Measurements from ENCODE around the gene CEP164.

GRCh38 chr11:117375960-117376359, 48.3 kb downstream of the CEP164 start:
- TF ChIP-seq ZNF280C (tag by site-specific recombination; IDR thresholded peaks at IDR 0.05) (no peak), ZNF580 (tag by site-specific recombination; IDR thresholded peaks at IDR 0.05) (no peak), REPIN1 (tag by site-specific recombination; IDR thresholded peaks at IDR 0.05; ENCODE audit: low read depth) (no peak), ZNF549 (tag by site-specific recombination; IDR thresholded peaks at IDR 0.05) (no peak), ZNF274 (IDR thresholded peaks at IDR 0.05; ENCODE audit: low read length) (no peak), ZNF274 (tag by site-specific recombination; IDR thresholded peaks at IDR 0.05; ENCODE audit: borderline replicate concordance) (no peak), ZNF280D (tag by site-specific recombination; IDR thresholded peaks at IDR 0.05) (no peak), CTCF (tag by site-specific recombination; IDR thresholded peaks at IDR 0.05) (no peak), TCF7L2 (IDR thresholded peaks at IDR 0.05; ENCODE audit: borderline replicate concordance, low read depth, low read length) (no peak), ATF2 (tag by site-specific recombination; IDR thresholded peaks at IDR 0.05; ENCODE audit: low read depth) (no peak), ZBTB21 (tag by site-specific recombination; IDR thresholded peaks at IDR 0.05) (no peak), ZNF639 (tag by site-specific recombination; IDR thresholded peaks at IDR 0.05) (no peak), ZNF302 (tag by site-specific recombination; IDR thresholded peaks at IDR 0.05; ENCODE audit: low read depth) (no peak)

Measured in HEK293 (cell line).